SK-N-MC (cell line): Measurements from ENCODE around the gene PDLIM5.

Experiments
- EZH2 ChIP-seq: fragments of 200-600 bp; sonication (generic); IDR thresholded peaks from one replicate; pipeline ENCODE4 v1.6.1; 2017; ENCODE audit warnings: antibody characterized with exemption
- POLR2AphosphoS5 ChIP-seq: IDR thresholded peaks from 2 replicates; pipeline ENCODE4 v1.6.1; 2012; ENCODE audit warnings: mild to moderate bottlenecking, low read depth, low read length, borderline replicate concordance

- TF ChIP-seq EZH2, result no peak
- no peak for TF ChIP-seq POLR2AphosphoS5
Measured at GRCh38 chr4:94566420-94566819, 114.7 kb downstream of the PDLIM5 start.
